NCI-H187 treated with DMSO at 0.1 percent for 48 hours (cell line): ENCODE data around the gene PGGHG.
"Not testable (repeated sequence)": the region's sequence is repeated elsewhere in the genome, so short reads cannot be mapped to it uniquely, and the experiment has no call there.

Source experiments
- DNase-seq: peaks from one replicate; lab custom pipeline; 2025; lab: John Stamatoyannopoulos, UW

Gene PGGHG

GRCh38 chr11:285021-285893, 3.7 kb upstream of the PGGHG start:
- DNase-seq = no peak

- DNase-seq = no peak
These were observed 3.1 kb upstream of the PGGHG start for GRCh38 chr11:285894-286220.

- not testable (repeated sequence) for DNase-seq
These were observed 1.7 kb upstream of the PGGHG start for GRCh38 chr11:286977-287820.

GRCh38 chr11:287821-288477, 977 bp upstream of the PGGHG start:
- DNase-seq = no peak

- no peak for DNase-seq
These were observed 429 bp downstream of the PGGHG start for GRCh38 chr11:289398-289711.

GRCh38 chr11:289712-290620, 1.0 kb downstream of the PGGHG start:
- DNase-seq = no peak

GRCh38 chr11:290621-291231, 1.8 kb downstream of the PGGHG start:
- DNase-seq = no peak

- no peak for DNase-seq
These were observed 2.6 kb downstream of the PGGHG start for GRCh38 chr11:291281-292210.

GRCh38 chr11:292211-293121, 3.5 kb downstream of the PGGHG start:
- no peak for DNase-seq

GRCh38 chr11:293271-293851, 4.4 kb downstream of the PGGHG start:
- DNase-seq = no peak

GRCh38 chr11:293852-294661, 5.1 kb downstream of the PGGHG start:
- DNase-seq = no peak

GRCh38 chr11:294780-295179, 5.9 kb downstream of the PGGHG start:
- DNase-seq = no peak

GRCh38 chr11:295351-296170, 6.6 kb downstream of the PGGHG start:
- no peak for DNase-seq

GRCh38 chr11:296171-297050, 7.5 kb downstream of the PGGHG start:
- no peak for DNase-seq

- no peak for DNase-seq
These were observed 8.2 kb downstream of the PGGHG start for GRCh38 chr11:297051-297585.
